ENCODE measurements around the gene URB1. TPM values are rescaled to one million over a fixed set of nuclear protein-coding genes. Genes with fewer than 3 reads are reported as not detected.

URB1 gene
- total and polyA plus RNA-seq, 2 of the 8 experiments (the other 6 are each of a cell fraction or from before 2014, with no cell fraction given) = 8.1 to 28.9 TPM

DNA sequence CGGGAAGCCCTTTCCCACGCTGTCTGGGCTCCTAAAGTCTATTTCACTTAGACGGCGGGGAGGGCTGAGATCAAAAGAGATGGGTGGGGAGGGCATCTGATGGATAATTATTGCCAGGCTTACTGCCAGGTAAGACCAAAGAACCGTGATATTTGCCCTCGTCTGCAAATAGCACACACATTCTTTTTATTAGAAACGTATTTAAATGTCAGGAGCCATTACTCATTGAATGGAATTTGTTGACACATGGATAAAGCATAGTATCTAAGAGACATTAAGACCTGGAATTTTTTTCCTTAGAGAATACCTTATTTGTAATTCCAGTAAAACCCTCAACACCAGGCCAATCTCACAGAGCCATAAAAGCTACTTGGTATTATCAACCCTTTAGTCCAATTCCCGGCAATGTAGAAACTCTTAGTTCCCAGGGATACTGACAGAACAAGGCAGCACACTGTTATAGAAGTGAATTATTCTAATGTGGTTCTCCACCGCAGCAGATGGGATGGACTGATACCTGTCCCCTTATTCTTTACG, 10.6 kb downstream of the URB1 start (continued):
- no peak for TF ChIP-seq TEAD4 (IDR thresholded peaks at IDR 0.05; ENCODE audit: low read depth, low read length)
- no peak for TF ChIP-seq JUND (IDR thresholded peaks at IDR 0.05; ENCODE audit: low read length)
- no peak for TF ChIP-seq NRF1 (IDR thresholded peaks at IDR 0.05; ENCODE audit: low read depth, low read length)
